Gastroesophageal sphincter (tissue), 3 donors: ENCODE results near the gene LINC01488.

Experiments
- EP300 ChIP-seq: sonication (generic); formaldehyde crosslinking; IDR thresholded peaks from one replicate; pipeline ENCODE4 v1.6.1; 2017; ENCODE audit warnings: antibody characterized with exemption, mild to moderate bottlenecking
- TF ChIP-seq, protein P1 (sequence below), 4 experiments: fragments of 200-600 bp in 2 of 4; fragments of 450-650 bp in 2 of 4; sonication (generic) in 1 of 4; IDR thresholded peaks; one replicate each; pipeline ENCODE4 v1.5.1; 2017 to 2019; ENCODE audit warnings: antibody characterized with exemption in 4 of 4, mild to moderate bottlenecking in 2 of 4, moderate library complexity in 2 of 4

DNA sequence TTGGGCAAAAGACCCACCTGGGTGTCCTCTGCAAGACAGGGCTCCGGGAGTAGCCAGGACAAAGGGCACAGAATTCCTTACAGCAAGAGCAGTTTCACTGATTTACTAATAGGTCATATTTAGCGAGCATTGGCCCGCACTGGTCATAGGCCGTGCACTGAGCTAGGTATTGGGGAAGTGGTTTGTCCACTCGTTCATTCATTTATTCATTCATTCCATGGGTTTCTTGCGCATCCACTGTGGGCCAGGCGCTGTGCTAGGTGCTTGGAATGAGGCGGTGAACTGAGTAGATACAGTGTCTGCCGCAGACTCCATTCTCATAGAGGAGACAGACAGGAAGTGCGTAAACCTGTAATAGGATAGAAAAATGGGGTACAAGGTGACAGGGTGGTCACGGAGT, 13.2 kb upstream of the LINC01488 start:
- TF ChIP-seq, protein P1, sequence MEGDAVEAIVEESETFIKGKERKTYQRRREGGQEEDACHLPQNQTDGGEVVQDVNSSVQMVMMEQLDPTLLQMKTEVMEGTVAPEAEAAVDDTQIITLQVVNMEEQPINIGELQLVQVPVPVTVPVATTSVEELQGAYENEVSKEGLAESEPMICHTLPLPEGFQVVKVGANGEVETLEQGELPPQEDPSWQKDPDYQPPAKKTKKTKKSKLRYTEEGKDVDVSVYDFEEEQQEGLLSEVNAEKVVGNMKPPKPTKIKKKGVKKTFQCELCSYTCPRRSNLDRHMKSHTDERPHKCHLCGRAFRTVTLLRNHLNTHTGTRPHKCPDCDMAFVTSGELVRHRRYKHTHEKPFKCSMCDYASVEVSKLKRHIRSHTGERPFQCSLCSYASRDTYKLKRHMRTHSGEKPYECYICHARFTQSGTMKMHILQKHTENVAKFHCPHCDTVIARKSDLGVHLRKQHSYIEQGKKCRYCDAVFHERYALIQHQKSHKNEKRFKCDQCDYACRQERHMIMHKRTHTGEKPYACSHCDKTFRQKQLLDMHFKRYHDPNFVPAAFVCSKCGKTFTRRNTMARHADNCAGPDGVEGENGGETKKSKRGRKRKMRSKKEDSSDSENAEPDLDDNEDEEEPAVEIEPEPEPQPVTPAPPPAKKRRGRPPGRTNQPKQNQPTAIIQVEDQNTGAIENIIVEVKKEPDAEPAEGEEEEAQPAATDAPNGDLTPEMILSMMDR (IDR thresholded peaks at IDR 0.05) = no peak
- no peak for TF ChIP-seq EP300
